GM21526 (cell line): ENCODE results near the gene NT5C1A.

Experiments used
- ATAC-seq: cut with Tn5 transposase; IDR thresholded peaks from one replicate; pipeline ENCODE4 v1.9.1; 2021; ENCODE audit warnings: moderate library complexity; ENCODE audit not compliant: unreplicated experiment, low FRiP score

NT5C1A gene

DNA sequence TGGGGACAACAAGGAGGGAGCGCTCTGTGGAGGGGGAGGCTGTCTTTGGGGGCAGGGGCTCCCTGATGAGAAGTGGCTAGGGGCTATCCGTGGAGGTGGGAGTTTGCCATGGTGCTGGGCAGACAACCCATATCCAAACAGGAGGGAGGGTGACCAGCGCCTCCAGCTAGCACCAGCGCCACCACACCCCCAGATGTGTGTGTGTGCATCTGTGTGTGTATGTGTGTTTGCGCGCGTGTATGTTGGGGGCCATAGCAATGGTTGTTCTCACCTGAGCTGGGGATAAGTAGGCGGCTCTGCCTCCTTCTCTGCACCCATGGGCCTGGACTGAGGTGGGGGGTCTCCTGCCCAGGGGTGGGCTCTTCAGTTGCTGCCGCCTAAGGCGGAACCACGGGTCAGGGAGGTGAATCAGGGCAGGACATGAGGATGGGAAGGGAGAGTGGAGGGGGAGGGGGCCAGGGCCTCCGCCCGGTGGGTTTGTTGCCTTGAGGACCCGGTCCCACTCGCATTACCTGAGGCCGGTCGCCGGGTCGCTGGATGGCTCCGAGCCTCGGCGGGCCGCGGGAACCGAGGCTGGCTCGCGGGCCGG lies 19.0 kb upstream of the NT5C1A start:
- ATAC-seq: no peak

DNA sequence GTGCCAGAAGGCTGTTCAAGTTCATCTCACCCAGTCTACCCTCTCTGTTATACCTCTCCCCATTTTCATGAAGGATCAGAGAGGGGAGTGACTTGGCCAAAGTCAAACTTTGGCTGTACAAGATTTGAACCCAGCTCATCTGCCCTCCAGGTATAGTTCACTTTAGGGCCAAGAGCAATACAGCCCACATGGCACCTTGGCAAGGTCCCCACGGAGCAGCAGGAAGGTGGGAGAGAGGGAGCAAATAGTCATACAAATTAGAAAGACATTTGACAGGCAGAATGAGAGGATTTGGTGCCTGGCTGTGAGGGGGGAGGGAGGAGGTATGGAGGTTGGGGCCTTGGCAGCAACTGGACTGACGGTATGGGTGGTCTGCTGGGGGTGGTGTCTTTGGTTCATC lies 18.3 kb upstream of the NT5C1A start:
- ATAC-seq: no peak

DNA sequence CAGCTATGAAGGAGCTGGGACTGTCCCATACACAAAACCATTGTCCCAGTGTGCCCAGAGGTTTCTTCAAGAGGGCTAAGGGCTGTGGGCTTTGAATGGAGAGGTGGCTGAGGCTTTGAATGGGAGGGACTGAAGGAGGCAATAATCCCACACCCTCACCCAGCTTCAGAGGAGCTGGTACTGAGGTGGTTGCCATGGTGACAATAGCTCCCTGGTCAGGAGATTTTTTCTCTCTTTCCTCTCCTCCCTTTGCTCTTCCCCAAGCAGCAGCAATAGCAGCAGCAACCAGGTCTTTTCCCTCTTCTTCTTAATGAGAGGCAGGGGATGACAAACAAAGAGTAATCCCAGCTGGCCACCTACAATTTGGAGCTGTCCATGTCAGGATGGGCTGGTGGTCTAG lies 17.7 kb upstream of the NT5C1A start:
- no peak for ATAC-seq

DNA sequence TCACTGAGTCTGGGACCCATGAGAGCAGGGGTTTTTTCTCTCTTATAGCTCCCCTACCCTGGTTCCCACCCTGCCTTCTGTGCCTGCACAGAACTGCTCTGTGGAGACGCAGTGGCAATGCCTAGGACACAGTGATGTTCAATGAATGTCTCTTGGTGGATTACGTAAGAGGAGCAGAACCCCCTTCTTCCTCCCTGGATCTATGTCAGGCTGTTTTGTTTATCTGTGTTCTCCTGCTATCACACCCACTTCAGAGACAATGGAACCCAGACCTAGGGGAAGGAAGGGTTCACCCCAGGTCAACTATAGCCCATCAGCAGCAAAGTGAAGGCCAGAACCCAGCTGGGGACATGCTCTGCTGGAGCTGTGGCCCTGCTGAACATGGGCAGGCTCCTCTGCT lies 17.3 kb upstream of the NT5C1A start:
- no peak for ATAC-seq

DNA sequence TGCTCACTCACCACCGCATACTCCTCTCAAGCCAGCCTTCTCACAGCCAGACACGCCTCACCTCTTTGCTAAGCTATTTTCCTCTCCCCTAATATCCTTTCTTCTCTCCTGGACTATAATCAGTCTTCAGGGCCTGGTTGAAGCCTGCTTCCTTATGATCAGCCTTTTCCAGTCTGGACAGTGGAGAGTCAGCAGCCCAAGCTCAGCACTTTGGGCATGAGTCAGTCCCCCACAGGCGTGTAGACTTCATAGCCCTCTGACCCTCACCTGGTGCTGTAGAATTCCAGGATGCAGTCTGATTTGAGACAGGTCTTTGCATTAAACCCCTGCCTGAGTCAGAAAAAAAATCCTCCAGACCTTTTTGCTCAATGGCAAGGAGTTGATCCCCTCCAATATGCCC lies 16.8 kb upstream of the NT5C1A start:
- no peak for ATAC-seq

DNA sequence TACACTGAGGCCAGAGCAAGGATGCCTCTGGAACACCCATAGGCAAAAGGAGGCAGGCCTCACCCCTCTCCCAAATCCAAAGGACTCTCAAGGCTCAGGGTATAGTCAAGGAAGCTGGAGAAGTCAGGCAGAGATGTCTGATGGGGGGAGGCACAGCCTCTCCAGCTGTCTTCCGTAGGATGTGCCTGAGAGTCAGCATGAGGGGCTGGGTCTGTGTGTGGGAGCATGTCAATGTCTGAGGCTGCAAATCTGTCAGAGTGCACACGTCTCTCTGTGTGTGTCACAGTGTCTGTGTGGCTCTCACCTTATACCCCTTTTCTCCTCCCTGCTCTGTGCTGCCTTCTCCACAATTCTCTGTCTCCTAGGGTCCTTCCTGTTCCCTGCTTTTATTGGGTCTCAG lies 15.3 kb upstream of the NT5C1A start:
- ATAC-seq: no peak

DNA sequence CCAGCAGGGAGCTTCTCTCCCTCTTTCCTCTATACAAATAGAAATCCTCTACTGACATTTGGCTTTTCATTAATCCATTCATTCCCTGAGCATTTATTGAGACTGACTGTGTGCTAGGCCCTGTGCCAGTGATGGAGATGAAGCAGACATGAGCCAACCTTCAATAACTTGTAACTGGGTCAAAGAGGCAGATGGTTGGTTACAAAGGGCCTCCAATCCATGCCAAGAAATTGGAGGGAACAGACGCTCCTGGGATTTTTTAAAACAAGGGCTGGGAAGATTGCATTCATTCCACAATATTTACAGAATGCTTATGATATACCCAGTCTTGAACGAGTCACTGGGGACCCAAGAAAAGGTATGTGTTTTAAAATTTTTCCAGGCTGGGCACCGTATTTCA lies 13.2 kb upstream of the NT5C1A start:
- no peak for ATAC-seq

DNA sequence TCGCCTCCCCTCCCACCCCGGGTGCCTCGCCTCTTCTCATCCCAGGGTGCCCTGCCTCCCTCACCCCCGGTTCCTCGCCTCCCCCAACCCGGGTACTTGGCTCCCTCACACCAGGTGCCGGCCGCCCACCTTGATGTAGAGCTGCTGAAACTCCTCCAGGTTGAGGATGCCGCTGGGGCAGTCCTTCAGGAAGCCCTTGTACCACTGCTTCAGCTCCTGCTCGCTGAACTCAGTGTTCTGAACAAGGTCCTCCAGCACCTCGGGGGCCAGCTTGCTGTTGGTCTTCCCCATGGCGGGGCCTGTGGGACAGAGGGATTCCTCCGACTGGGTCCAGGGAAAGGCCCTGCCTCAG lies 12.4 kb upstream of the NT5C1A start:
- no peak for ATAC-seq

DNA sequence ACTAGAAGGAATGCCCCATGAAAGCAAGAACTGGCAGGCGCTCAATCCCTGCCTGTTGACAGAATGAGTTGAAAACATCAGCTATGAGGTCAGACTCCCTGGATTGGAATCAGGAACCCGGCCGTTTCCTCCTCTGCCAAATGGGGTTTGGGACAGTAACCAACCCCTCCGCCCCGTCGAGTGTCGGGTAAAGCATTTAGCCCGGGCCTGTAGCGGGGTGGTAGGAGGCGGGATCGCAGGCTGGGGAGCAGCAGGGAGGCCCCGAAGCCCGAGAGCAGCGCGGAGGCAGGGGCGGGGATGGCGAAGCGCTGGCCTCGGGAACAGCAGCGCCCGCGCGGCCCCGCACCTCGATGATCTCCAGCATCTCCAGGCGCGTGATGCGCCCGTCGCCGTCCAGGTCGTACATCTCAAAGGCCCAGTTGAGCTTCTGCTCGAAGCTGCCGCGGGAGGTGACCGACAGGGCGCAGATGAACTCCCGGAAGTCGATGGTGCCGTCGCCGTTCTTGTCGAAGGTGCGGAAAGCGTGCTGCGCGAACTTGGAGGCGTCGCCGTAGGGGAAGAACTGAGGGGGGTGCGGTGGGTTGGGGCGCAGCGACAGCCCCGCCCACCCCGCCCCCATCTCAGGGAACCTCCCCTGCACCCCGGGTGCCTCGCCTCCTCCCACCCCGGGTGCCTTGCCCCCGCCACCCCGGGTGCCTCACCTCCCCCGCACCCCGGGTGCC lies 11.8 kb upstream of the NT5C1A start:
- ATAC-seq: no peak

DNA sequence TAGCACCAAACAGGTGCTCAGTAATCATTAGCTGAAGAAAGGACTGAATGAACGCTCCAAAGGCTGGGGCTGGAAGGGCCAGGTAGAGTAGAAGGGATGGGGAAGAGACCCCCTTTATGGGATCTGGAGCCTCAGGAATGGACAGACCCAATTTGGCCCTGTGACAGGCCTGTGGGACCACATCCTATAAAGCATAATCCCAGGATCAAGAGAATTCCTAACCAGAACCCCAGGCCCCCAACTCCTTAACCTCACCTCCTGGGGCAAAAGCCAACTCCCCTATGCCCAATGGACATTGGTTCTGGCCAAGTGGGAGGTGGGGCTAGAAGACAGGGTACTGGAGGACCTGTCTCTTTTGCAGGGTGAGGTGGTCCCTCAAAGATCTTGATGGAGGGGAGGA lies 10.1 kb upstream of the NT5C1A start:
- no peak for ATAC-seq

DNA sequence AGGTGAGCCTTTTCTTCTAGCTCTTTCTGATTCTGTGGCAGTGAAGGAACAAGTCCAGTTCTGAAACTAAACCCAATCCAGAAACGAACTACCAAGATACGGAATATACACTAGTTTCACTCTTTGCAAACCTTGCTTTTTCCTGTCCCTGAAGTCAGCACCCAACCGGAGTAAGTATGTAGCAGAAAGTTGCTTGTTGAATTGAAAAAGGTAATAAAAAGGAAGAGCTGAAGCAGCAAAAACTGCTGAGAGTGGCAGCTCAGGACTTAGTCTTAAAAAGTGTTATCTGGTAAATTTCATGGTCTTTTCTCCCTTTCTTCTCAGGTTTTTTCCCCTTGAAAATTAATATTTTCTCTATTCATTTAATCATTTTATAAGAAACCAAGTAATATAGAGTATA lies 9.4 kb upstream of the NT5C1A start:
- no peak for ATAC-seq

DNA sequence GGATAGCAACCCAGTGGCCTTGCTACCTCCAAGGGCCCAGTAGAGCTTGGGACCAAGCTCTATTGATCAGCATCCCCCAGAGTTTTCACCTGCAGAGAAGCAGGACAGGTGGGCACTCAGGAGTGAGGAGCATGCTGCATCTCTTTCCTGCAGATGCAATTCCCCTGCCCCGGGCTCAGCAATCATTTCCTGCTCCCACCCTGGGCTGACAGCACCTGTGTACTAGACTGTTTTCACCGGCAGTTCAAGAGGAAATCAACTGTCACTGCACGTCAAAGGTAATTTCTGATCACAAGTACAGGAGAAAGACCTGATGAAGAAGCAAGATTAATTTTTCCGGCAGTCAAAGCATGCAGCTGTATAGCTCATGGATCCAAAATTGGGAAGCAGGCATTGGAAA lies 8.8 kb upstream of the NT5C1A start:
- ATAC-seq: no peak

DNA sequence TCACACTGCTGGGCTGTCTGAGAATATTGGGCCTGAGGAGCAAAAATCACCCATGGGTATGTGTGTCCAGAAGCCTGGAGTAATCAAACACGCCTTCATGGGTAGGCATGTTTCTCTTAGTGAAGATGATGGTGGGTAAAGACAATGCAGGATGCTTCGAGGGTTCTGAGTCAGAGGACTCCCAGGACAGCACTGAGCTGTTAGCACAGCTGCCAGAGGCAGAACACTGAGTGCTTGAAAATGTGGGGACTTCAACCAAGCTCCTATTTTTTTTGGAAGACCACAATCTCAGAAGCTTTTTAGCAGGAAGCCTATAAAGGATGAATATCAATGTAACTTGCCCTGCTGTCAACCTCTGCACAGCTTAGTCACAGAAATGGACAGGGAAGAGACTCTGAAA lies 7.9 kb upstream of the NT5C1A start:
- ATAC-seq: no peak

DNA sequence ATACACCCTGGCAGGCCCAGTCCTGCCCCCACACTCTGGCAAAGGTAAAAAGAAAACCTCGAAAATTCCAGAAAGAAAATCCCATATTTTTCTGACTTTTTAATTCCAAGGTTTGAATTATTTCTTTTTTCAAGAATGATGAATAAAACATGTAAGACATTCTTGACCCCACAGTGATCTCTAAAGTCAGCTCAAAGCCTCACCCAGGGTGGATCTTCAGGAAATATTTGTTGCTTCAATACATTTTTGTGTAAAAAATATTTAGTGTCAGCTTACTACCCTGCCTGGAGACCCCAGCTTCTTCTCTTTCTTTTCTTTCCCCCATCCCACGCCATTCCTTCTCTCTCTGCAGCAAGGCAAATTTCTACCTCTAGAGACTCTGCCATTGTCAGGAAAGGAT lies 7.0 kb upstream of the NT5C1A start:
- ATAC-seq: no peak

DNA sequence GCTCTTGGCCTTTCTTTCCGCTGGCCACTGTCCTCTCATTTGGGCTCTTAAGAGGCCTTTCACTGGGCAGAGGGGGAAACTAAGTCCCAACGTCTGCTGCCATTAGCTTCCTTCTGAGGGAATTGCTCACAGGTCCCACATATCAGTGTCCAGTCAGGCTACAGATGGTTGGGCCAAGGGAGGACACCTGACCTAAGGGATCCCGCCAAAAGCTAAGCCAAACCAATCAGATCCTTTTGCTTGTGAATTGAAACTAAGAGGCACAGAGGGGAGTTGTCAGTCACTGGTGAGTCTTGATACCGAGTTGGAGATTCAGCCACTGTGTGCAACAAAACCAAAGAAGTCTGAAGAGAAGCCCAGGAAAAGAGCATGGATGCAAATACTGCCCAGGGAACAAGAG lies 5.7 kb upstream of the NT5C1A start:
- ATAC-seq: no peak

DNA sequence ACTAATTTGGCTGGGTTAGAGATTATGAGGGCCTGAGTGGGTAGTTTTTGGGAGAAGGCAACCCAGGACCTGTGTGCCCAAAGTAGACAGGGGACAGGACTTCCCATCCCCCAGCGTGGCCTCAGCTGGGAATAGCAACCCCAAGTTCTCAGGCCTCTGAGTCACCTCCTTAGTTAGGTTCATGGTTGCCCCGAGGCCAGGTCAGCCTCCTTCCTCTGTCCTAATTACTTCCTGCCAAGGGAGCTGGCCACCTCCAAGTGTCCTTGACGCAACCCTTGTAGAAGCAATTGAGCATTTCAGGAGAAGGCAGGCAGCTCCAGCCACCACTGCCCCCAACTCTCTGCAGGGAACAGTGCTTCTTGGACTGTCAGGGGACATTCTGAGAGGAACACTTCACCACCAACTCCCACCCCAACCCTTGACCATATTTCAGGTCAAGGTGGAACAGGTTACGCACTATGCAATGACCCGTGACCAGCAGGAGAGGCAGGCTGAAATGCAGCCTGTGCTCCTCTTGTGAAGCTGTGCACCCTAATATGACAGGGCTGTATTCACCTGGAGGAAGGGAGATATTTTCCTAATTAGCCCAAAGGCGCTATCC lies 5.1 kb upstream of the NT5C1A start:
- no peak for ATAC-seq

DNA sequence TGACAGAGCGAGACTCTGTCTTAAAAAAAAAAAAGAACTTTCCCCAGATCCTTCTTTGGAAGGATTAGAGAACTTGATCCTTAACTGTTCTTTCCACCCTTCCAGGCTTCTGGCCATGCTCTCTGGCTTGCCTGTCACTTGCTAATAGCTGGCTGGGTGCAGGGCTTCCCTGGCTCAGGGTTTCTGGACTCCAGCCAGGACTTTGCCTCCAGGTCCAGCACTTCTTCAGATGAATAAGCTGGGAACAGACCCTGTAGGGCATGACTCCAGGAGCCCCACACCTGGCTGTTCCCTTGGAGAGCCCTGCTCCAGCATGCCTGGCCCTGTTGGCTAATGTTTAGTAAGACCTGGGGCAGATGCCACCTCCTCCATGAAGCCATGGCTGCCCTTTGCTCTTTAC lies 3.3 kb upstream of the NT5C1A start:
- no peak for ATAC-seq

DNA sequence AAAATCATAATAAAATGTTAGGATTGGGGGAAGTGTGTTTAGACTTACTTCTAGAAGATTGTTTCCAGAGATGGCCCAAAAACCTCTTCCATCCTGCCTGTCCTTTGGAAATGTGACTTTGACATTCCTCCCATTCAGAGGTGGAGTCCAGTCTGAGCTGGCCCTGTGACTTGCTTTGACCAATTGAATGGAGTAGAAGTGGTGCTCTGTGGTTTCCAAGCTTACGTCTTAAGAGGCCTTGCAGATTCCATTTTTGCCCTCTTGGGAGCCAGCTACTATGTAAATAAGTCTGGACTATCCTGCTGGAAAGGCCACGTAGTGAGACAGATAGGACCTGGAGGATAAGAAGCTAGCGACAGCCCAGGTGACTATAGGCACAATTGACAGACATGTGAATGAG lies 1.3 kb upstream of the NT5C1A start:
- ATAC-seq: no peak

DNA sequence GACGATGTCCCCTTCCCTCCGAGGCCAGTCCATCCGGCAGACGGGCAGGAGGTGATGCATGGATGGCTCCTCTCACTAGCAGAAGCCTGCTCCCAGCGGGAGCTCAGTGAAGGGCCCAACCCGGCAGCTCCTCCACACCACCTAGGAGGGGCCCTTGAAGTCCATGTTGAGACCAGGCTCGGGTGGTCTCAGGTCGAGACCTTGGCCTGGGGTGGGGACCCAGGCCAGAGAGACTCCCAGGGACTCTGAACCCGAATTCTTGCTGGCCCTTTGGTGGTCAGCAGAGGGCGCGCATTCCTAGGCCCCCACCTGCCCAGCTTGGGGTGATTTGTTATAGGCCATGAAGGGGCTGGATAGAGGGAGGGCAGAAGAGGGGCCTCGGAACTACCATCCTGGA lies 642 bp upstream of the NT5C1A start:
- ATAC-seq: no peak

DNA sequence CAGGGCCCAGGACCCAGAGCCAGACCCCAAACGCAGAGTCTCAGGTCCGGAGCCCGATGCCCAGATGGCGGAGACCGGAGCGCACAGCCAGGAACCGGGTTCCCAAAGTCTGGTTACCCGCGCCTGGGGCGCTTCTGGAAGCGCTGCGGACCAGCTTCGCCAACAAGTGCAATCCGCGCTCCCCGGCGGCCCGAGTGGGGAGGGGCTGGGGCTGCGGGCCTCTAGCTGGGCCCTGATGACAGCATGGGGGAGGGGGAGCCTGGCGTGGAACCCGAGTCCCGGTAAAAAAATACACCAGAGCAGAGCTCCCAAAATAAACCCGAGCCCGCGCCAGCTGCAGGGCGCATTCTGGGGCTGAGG lies 494 bp downstream of the NT5C1A start:
- no peak for ATAC-seq

DNA sequence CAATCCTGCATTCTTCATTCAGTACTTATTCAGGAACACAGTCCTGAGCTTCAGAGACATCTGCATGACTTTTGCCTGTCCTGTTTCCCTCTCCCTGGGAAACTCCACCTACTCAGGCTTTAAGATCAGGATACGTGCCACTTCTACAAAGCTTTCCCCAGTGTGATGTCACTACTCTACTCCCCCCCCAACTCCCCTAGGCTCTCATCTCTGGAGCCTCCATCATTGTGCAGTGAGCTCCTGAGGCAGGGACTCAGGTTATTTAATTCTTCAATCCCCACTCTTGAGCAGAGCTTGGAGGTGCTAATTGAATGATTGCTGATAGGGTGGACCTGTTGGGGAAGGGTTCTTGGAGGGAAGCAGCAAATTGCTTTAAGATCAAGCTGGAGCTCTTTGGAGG lies 1.2 kb downstream of the NT5C1A start:
- no peak for ATAC-seq

DNA sequence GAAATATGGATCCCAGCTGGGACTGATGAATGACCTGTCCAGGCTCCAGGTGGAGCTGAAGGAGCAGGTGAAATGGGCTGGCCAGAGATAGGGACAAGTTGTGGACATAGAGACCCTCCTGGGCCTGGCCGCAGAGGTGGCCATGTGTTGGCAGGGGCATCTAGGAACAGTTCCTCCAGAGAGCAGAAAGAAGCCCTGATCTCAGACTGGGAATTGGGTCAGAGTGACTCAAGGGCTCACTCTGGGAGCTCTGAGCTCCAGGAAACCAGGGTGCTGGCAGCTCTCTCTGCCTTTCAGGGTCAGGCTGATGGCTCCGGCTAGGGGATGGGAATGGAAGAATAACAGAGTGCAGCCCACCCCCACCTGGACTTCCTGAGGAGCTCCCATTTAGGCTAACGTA lies 3.0 kb downstream of the NT5C1A start:
- ATAC-seq: no peak

DNA sequence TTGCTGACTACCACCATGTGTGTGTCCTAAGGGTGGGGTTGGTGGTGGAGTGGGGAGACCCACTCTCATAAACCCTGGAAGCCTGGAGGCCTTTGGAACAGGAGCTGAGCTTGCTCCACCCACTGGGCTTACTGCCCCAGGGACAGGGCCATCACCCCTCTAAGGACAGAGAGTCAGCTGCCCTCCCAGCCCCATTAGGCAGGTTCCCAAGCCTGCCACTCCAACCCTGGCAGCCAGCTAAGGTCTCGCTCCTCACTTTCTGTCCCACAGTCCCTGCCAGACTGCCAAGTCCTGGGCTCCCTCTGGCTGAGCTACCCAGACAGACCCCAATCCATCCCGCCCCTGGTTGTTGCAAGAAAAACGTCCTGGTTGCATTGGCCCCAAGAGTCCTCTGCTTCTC lies 3.8 kb downstream of the NT5C1A start:
- no peak for ATAC-seq
